HK-2 (cell line): ENCODE results near the gene PPP1R14C.
"Not testable (repeated sequence)": the region's sequence is repeated elsewhere in the genome, so short reads cannot be mapped to it uniquely, and the experiment has no call there.

Source experiments
- DNase-seq: peaks from one replicate; pipeline ENCODE4 v3.0.0-alpha.2; 2018; ENCODE audit not compliant: unreplicated experiment

Gene PPP1R14C

GRCh38 chr6:150142670-150143515, at the start of gene PPP1R14C:
Gene PPP1R14C (plus strand): TSS chr6:150143044. CDS start chr6:150143193, 149 bp downstream.
- peak; percentile 77 for DNase-seq

- DNase-seq = no peak
Measured at GRCh38 chr6:150093397-150093796, 49.4 kb upstream of the PPP1R14C start.

- no peak for DNase-seq
Measured at GRCh38 chr6:150098155-150098554, 44.7 kb upstream of the PPP1R14C start.

GRCh38 chr6:150099546-150099945, 43.3 kb upstream of the PPP1R14C start:
- no peak for DNase-seq

- DNase-seq = no peak
Measured at GRCh38 chr6:150099953-150100352, 42.9 kb upstream of the PPP1R14C start.

- DNase-seq = no peak
Measured at GRCh38 chr6:150100745-150101144, 42.1 kb upstream of the PPP1R14C start.

GRCh38 chr6:150102750-150103270, 40.0 kb upstream of the PPP1R14C start:
- DNase-seq = no peak

GRCh38 chr6:150112233-150112632, 30.6 kb upstream of the PPP1R14C start:
- DNase-seq = no peak

- DNase-seq = no peak
Measured at GRCh38 chr6:150115769-150116168, 27.1 kb upstream of the PPP1R14C start.

- DNase-seq = no peak
Measured at GRCh38 chr6:150116200-150116800, 26.5 kb upstream of the PPP1R14C start.

- no peak for DNase-seq
Measured at GRCh38 chr6:150118203-150118602, 24.6 kb upstream of the PPP1R14C start.

- DNase-seq = no peak
Measured at GRCh38 chr6:150118627-150119026, 24.2 kb upstream of the PPP1R14C start.

- no peak for DNase-seq
Measured at GRCh38 chr6:150119173-150119572, 23.7 kb upstream of the PPP1R14C start.

- DNase-seq = no peak
Measured at GRCh38 chr6:150123645-150124044, 19.2 kb upstream of the PPP1R14C start.

GRCh38 chr6:150124235-150124634, 18.6 kb upstream of the PPP1R14C start:
- DNase-seq = no peak

- DNase-seq = no peak
Measured at GRCh38 chr6:150126641-150127291, 16.1 kb upstream of the PPP1R14C start.

GRCh38 chr6:150128425-150128824, 14.4 kb upstream of the PPP1R14C start:
- DNase-seq = no peak

- no peak for DNase-seq
Measured at GRCh38 chr6:150129616-150130505, 13.0 kb upstream of the PPP1R14C start.

- DNase-seq = no peak
Measured at GRCh38 chr6:150133686-150134085, 9.2 kb upstream of the PPP1R14C start.

GRCh38 chr6:150134280-150134920, 8.4 kb upstream of the PPP1R14C start:
- no peak for DNase-seq

- DNase-seq = not testable (repeated sequence)
Measured at GRCh38 chr6:150137711-150138110, 5.1 kb upstream of the PPP1R14C start.
